Activated naive CD4-positive, alpha-beta T cell treated with anti-CD3 and anti-CD28 coated beads for 36 hours (primary cell): Measurements from ENCODE around the gene ZNF286A. TPM values are rescaled to one million over a fixed set of nuclear protein-coding genes. Genes with fewer than 3 reads are reported as not detected.
"Not testable (repeated sequence)": the region's sequence is repeated elsewhere in the genome, so short reads cannot be mapped to it uniquely, and the experiment has no call there.

Experiments used
- CTCF ChIA-PET: fragments of 350-600 bp; sonication (Branson Sonifier 250); formaldehyde crosslinking; loops from one replicate; lab custom pipeline; 2021; ENCODE audit warnings: antibody characterized with exemption; lab: Charles Lee
- DNase-seq: peaks from one replicate; pipeline ENCODE4 v3.0.0-alpha.2; 2020
- H3K27ac Mint-ChIP-seq: one replicate; pipeline ENCODE4 v1.8.0; 2021; ENCODE audit warnings: mild to moderate bottlenecking, mixed read lengths
- H3K27me3 Mint-ChIP-seq: one replicate; pipeline ENCODE4 v1.8.0; 2021; ENCODE audit warnings: low read depth, mixed read lengths
- H3K36me3 Mint-ChIP-seq: one replicate; pipeline ENCODE4 v1.8.0; 2021; ENCODE audit warnings: low read depth, mixed read lengths
- H3K4me1 Mint-ChIP-seq: one replicate; pipeline ENCODE4 v1.8.0; 2021; ENCODE audit warnings: low read depth, mixed read lengths
- H3K4me3 Mint-ChIP-seq: one replicate; pipeline ENCODE4 v1.8.0; 2021; ENCODE audit warnings: mild to moderate bottlenecking, moderate library complexity, mixed read lengths
- H3K9me3 Mint-ChIP-seq: one replicate; pipeline ENCODE4 v1.8.0; 2021; ENCODE audit warnings: mixed read lengths
- intact Hi-C: fragments of 100-400 bp; cut with micrococcal nuclease; formaldehyde crosslinking; loops from one replicate; pipeline ENCODE4 v1.15.1; 2023
- total RNA-seq, 2 experiments: library from RNA; stranded (reverse); gene quantifications; one replicate each; pipeline ENCODE4 v1.2.3, GENCODE V29; 2021

Gene ZNF286A
- 10 to 100 TPM; 20.4 to 26.8 TPM for total RNA-seq

DNA sequence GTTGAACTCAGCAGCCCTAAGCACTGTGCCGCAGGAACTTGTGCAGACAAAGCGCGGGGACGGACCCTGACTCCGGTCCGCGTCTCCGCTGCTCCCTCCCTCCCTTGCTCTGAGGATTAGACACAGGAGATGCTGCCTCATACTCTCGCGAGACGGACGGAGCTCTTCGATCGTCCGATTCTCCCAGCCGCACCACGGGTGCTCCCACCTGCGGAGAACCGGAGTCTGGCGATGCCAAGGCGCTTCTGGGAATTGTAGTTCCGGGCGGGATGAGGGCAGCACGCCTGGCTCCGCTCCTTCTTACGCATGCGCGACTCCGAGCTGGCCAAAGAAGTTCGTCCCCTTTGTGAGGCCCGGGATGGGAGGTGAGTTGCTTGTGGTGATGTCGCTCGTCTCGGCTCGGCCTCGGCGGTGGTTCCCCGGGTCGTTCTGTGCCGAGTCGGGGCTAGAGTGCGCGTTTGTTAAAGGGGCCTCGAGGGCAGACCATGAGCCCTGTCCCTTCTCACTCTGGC, at the start of gene ZNF286A:
TSS of gene ZNF286A (plus strand) at position 340 of the 512 bp plus-strand sequence. CDS start 578 bp downstream, outside the sequence.
- Mint-ChIP-seq H3K36me3 (peaks cover 16% of the 10 kb centered on the region), H3K27ac (peak within 1 kb of the TSS; percentile 87), H3K4me3 (peak within 1 kb of the TSS; percentile 89), H3K4me1 (peaks cover 13% of the 10 kb centered on the region)
- H3K27me3 Mint-ChIP-seq, CTCF ChIA-PET, H3K9me3 Mint-ChIP-seq: not testable (repeated sequence)
- intact Hi-C loops: loop anchor here (1.0 to 5.0 kb wide), 2 partner anchors 15 to 298 kb away; partner anchors contain the start of genes TRIM16, TTC19 and ZSWIM7
- DNase-seq: peak; percentile 99

GRCh38 chr17:15649861-15650421, 49.6 kb upstream of the ZNF286A start:
- DNase-seq: no peak
- CTCF ChIA-PET: no interaction called here
- Mint-ChIP-seq H3K27me3 (no peaks in the 10 kb centered on the region), H3K27ac (no peak overlapping the region), H3K9me3 (no peaks in the 10 kb centered on the region), H3K4me3 (no peak overlapping the region), H3K4me1 (peaks cover 18% of the 10 kb centered on the region), H3K36me3 (peaks cover 4% of the 10 kb centered on the region)
- intact Hi-C loops: no loop called here

DNA sequence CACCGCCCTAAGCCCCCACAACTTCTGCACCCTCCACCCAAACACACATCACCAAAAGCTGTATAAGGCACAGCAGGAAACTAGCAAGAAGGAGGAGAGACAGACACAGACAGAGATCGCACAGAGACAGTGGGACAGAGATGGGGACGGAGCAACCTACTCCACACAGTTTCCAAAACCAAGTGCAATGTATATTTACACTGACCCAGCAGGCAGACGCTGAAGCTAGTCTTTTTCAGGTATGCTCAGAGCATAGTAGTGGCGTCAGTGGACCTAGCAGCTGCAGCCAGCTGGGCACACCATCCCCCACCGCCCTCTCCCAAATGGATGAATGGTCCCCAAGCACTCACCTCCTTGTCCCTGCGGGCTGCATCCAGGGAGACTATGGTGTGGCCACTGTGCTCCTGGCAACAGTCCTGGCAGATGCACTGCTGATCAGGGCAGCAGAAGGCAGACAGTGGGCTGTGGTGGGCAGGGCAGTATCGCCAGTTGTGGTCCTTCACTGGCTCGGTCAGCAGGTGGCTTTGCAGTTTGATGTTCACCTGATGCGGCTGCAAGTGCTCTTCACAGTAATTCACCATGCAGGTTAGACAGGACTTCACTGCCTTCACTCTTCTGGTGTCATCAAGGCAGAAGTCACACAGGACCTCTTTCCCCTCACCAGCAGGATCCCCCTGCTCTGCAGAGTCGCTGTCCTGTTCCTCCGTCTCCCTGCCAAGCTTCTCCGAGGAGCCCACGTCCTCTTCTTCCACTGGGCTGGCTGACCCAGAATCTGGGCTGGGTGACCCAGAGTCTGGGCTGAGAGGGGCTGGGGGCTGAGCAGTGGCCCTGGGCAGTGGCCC, 48.6 kb upstream of the ZNF286A start:
- CTCF ChIA-PET: no interaction called here
- Mint-ChIP-seq H3K36me3 (peaks cover 4% of the 10 kb centered on the region), H3K4me3 (no peak overlapping the region), H3K27me3 (no peaks in the 10 kb centered on the region), H3K27ac (no peak overlapping the region), H3K4me1 (peaks cover 11% of the 10 kb centered on the region), H3K9me3 (no peaks in the 10 kb centered on the region)
- no peak for DNase-seq
- intact Hi-C loops: no loop called here

- intact Hi-C loops: no loop called here
- Mint-ChIP-seq H3K9me3 (no peaks in the 10 kb centered on the region), H3K4me3 (no peak overlapping the region), H3K36me3 (peaks cover 4% of the 10 kb centered on the region), H3K27me3 (no peaks in the 10 kb centered on the region), H3K27ac (no peak overlapping the region), H3K4me1 (peaks cover 11% of the 10 kb centered on the region)
- peak; percentile 64 for DNase-seq
- CTCF ChIA-PET: no interaction called here
These were observed 47.9 kb upstream of the ZNF286A start for GRCh38 chr17:15651583-15652110.

- H3K36me3 Mint-ChIP-seq: peaks cover 12% of the 10 kb centered on the region
- H3K4me1 Mint-ChIP-seq: peaks cover 11% of the 10 kb centered on the region
- H3K27me3 Mint-ChIP-seq: no peaks in the 10 kb centered on the region
- no peak overlapping the region for H3K27ac Mint-ChIP-seq
- H3K4me3 Mint-ChIP-seq: no peak overlapping the region
- no peak for DNase-seq
- no peaks in the 10 kb centered on the region for H3K9me3 Mint-ChIP-seq
- CTCF ChIA-PET: no interaction called here
- intact Hi-C loops: no loop called here
These were observed 46.6 kb upstream of the ZNF286A start for GRCh38 chr17:15652960-15653359.

GRCh38 chr17:15654401-15654800, 45.2 kb upstream of the ZNF286A start:
- intact Hi-C loops, CTCF ChIA-PET, H3K9me3 Mint-ChIP-seq, H3K27me3 Mint-ChIP-seq, H3K27ac Mint-ChIP-seq, DNase-seq, H3K4me3 Mint-ChIP-seq: not testable (repeated sequence)
- Mint-ChIP-seq H3K36me3 (peaks cover 16% of the 10 kb centered on the region), H3K4me1 (peaks cover 11% of the 10 kb centered on the region)

- Mint-ChIP-seq H3K4me1 (peaks cover 11% of the 10 kb centered on the region), H3K36me3 (peaks cover 16% of the 10 kb centered on the region), H3K9me3 (no peaks in the 10 kb centered on the region), H3K4me3 (no peak overlapping the region), H3K27ac (no peak overlapping the region), H3K27me3 (no peaks in the 10 kb centered on the region)
- intact Hi-C loops: no loop called here
- DNase-seq: no peak
- CTCF ChIA-PET: no interaction called here
These were observed 44.5 kb upstream of the ZNF286A start for GRCh38 chr17:15654886-15655561.

DNA sequence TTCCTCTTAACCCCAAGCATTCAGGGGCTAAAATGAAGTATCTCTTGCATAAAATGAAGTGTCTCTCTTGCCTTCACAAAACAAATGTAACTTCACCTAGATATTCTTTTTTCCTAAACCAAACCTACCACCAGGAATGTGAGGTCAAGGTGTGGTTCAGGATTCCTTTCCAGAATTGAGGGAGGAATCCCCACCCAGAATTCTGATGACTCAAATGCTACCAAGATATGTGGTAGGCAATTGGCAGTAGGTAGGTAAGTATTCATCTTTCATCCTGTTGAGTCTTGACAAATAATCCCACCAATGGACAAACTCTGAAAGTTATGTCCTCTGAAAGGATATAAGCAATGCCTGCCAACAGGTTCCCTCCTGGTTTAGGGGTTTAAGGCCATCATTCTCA, 41.7 kb upstream of the ZNF286A start:
- Mint-ChIP-seq H3K4me1 (peaks cover 3% of the 10 kb centered on the region), H3K4me3 (no peak overlapping the region), H3K9me3 (no peaks in the 10 kb centered on the region), H3K36me3 (peaks cover 24% of the 10 kb centered on the region), H3K27ac (no peak overlapping the region), H3K27me3 (no peaks in the 10 kb centered on the region)
- no peak for DNase-seq
- intact Hi-C loops: no loop called here
- CTCF ChIA-PET: no interaction called here

- Mint-ChIP-seq H3K9me3 (no peaks in the 10 kb centered on the region), H3K27me3 (no peaks in the 10 kb centered on the region), H3K27ac (no peak overlapping the region), H3K36me3 (peaks cover 24% of the 10 kb centered on the region), H3K4me1 (no peaks in the 10 kb centered on the region), H3K4me3 (no peak overlapping the region)
- DNase-seq: no peak
- CTCF ChIA-PET: no interaction called here
- intact Hi-C loops: no loop called here
These were observed 41.3 kb upstream of the ZNF286A start for GRCh38 chr17:15658296-15658695.

GRCh38 chr17:15659236-15659635, 40.3 kb upstream of the ZNF286A start:
- intact Hi-C loops: no loop called here
- H3K27me3 Mint-ChIP-seq: no peaks in the 10 kb centered on the region
- CTCF ChIA-PET: no interaction called here
- H3K4me1 Mint-ChIP-seq: no peaks in the 10 kb centered on the region
- H3K4me3 Mint-ChIP-seq: no peak overlapping the region
- H3K9me3 Mint-ChIP-seq: no peaks in the 10 kb centered on the region
- H3K27ac Mint-ChIP-seq: no peak overlapping the region
- DNase-seq: no peak
- peaks cover 27% of the 10 kb centered on the region for H3K36me3 Mint-ChIP-seq

DNA sequence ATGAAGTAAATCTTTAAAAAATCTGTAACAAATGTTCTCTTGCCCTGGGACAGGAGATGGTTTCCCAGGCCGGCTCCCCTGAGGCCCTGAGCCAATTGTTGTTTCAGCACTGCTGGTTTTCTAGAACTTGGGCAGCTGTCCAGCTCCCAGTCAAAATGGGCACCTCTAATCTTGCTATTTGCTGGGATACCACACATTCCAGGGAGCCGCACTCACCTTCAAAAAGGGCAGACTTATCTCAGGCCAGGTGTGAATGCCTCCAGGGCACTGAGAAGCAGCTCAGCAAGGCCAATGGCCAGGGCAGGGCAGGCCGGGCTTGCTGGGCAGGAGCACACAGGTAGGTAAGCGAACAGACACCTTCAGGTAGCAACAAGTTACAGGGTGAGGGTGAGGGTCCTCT, 39.9 kb upstream of the ZNF286A start:
- no peak for DNase-seq
- intact Hi-C loops: no loop called here
- Mint-ChIP-seq H3K36me3 (peaks cover 31% of the 10 kb centered on the region), H3K27me3 (no peaks in the 10 kb centered on the region), H3K4me3 (no peak overlapping the region), H3K9me3 (no peaks in the 10 kb centered on the region), H3K4me1 (no peaks in the 10 kb centered on the region), H3K27ac (no peak overlapping the region)
- CTCF ChIA-PET: no interaction called here

DNA sequence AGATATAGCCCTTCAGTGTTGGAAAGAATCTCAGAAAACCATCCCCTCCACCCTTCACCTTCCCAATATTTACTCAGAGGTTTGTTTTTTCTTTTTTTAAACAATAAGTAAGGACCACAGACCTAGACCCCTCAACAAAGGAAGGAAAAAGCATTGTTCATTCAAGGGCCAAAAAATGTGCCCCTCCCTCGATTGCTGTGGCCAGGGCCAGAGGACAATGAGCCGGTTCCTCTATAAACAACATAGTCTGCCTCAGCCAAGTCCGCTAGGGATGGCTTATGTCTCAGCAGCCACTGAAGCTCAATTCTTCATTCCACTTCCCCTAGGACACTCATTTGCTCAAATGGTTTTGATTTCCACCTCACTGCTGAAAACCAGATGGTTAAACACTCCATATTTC, 39.5 kb upstream of the ZNF286A start:
- Mint-ChIP-seq H3K4me1 (no peaks in the 10 kb centered on the region), H3K4me3 (no peak overlapping the region), H3K9me3 (no peaks in the 10 kb centered on the region), H3K27me3 (no peaks in the 10 kb centered on the region), H3K36me3 (peaks cover 31% of the 10 kb centered on the region), H3K27ac (no peak overlapping the region)
- intact Hi-C loops: no loop called here
- CTCF ChIA-PET: no interaction called here
- no peak for DNase-seq
